HG03342 (cell line): ENCODE results near the gene CIT.
"Not testable (repeated sequence)": the region's sequence is repeated elsewhere in the genome, so short reads cannot be mapped to it uniquely, and the experiment has no call there.

Source experiments
- ATAC-seq: cut with Tn5 transposase; IDR thresholded peaks from one replicate; pipeline ENCODE4 v1.9.1; 2021; ENCODE audit warnings: mild to moderate bottlenecking, moderate library complexity; ENCODE audit not compliant: unreplicated experiment

The CIT gene

DNA sequence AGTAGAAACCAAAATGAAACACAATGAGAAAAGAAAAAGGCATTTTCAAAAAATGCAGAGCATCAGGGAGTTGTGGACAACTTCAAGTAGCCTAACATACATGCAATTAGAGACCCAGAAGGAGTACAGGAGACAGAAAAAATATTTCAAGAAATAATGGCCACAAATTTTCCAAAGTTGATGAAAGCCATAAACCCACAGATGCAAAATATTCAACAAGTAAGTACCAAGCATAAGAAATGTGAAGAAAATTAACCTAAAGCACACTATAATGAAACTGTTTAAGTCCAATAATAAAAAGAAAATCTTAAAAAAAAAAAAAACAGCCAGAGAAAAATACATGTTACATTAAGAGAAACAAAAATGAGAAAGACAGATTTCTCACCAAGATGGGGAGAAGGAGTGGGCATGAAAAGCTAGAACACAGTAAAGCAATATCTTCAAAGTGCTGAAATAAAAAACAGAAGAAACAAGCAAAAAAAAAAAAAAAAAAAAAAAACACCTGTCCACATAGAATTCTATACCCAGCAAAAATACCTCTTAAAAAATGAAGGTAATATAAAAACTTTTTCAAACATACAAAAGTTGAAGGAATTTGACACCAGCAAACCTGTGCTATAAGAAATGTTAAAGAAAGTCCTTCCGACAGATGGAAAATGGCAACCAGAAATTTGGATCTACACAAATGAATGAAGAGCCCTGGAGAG is 132.1 kb downstream of the CIT start:
- no peak for ATAC-seq

- no peak for ATAC-seq
These were observed 134.4 kb downstream of the CIT start for GRCh38 chr12:119742700-119743099.

- no peak for ATAC-seq
These were observed 136.3 kb downstream of the CIT start for GRCh38 chr12:119740830-119741229.

DNA sequence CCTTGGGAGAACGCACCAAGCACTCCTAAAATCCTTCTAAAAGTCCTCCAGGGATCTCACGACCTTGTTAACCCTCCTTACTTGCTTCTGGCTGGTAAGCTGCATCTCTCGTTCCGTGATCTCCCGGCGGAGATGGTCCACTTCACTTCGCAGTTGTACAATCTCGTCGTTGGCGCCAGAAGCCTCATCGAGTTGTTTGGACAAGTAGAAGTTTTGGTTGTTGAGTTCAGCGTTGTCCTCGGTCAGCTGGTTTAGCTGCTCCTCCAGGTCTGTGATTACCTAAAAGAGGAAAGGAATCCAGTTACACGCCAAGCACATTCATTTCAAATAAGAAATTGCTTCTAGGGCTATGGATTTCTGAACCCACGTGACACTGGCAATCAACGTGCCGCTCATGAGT is 142.0 kb downstream of the CIT start:
- no peak for ATAC-seq

DNA sequence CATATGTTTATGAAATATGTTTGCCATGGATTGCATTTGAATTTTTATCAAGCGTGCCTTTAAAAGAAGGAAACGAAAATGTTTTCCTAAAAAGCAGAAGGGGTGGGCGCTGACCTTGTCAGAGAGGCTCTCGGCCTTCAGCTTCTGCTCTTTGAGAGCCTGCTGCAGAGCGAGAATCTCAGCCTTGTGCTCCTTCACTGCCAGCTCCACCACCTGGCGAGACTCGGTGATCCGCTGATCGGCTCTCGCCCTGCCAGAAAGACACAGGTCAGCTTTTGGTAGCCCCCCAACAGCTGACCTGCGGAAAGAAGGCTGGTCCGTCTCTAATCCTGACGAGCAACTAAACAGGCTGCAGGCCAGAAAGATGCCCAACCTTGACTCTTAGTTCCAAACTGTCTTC is 146.7 kb downstream of the CIT start:
- no peak for ATAC-seq

- no peak for ATAC-seq
These were observed 147.2 kb downstream of the CIT start for GRCh38 chr12:119729871-119730270.

DNA sequence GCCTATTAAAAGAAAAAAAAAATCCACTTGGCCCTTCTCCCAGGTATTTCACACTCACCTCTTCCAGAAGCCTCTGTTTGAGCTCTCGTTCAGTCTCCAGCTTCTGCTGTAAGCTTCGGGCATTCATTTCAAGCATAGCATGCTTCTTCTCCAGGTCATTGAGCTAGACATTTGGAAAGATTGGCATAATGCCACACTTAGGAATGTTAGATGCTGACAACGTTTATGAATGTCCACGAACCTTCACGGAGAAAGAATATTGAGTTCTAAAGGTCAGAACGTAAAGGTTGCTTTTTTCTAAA is 148.7 kb downstream of the CIT start:
- no peak for ATAC-seq

DNA sequence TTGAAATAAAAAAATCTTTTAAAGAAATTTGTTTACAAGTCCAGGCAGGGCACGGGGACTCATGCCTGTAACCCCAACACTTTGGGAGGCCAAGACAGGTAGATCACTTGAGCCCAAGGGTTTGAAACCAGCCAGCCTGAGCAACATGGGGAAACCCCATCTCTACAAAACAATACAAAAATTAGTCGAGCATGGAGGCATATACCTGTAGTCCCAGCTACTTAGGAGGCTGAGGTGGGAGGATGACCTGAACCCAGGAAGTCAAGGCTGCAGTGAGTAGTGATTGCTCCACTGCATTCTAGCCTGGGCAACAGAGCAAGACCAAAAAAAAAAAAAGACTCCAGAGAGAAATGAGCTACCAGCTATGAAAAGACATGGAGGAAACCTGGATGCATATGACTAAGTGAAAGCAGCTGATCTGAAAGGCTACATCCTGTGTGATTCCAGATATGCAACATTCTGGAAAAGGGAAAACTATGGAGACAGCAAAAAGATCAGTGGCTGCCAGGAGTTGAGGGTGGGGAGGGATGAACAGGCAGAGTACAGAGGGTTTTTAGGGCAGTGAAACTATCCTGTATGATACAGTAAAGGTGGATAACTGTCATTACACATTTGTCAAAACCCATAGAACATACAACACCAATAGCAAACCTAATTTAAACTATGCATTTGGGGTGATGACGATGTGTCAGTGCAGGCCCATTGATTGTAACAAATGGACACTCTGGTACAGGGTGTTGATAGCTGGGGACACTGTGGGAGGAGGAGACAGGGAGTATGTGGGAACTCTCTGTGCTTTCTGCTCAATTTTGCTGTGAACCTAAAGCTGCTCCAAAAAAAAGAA is 149.3 kb downstream of the CIT start:
- ATAC-seq, result no peak

DNA sequence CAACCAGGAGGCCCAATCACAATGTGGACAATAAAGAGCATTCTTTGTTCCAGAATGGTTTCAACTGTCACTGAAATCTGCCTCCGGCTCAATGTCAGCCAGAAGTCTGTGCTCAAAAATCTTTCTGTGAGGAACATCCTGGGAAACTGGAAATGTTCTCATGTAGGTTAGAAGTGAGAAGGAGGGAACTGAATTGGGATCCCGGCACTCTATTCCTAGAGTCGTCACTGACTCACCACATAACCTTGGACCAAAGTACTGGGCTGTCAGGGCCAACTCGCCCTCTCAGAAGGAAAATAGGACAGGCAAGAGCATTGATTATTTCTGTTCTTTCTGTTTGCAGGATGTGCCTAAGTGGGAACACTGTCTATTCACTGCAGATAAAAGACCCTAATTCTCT is 151.6 kb downstream of the CIT start:
- no peak for ATAC-seq

GRCh38 chr12:119721306-119721705 is 155.8 kb downstream of the CIT start:
- no peak for ATAC-seq

DNA sequence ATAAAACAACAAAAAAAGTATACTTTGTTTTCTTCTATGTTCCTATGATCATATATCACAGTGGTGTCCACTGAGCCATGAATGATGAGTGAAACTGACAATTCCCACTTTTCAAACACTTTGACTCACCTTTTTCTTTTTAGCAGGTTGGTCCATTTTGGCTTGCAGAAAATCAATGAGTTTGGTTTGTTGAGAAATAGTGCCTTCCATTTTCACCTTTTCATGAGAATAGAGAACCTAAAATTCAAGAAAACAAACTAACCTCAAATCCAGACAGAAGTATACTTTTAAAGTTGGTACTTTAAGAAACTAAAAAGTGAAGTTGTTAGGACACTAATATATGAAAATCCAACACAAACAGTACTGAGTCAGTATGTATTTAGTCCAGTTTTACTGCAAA is 156.8 kb downstream of the CIT start:
- ATAC-seq, result no peak

- no peak for ATAC-seq
These were observed 159.0 kb downstream of the CIT start for GRCh38 chr12:119718141-119718540.

DNA sequence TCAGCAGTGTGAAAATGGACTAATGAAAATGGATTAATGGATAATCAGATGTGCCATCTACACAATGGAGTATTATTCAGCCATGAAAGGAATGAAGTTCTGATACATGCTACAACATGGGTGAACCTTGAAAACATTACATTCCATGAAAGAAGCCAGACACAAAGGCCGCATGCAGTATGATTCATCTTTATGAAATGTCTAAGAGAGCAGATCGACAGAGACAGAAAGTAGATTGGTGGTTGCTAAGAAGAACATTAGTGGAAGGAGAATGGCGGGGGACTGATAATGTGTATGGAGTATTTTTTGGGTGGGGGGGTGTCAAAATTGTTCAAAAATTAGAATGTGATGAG is 161.9 kb downstream of the CIT start:
- no peak for ATAC-seq

- no peak for ATAC-seq
These were observed 162.4 kb downstream of the CIT start for GRCh38 chr12:119714614-119715267.

DNA sequence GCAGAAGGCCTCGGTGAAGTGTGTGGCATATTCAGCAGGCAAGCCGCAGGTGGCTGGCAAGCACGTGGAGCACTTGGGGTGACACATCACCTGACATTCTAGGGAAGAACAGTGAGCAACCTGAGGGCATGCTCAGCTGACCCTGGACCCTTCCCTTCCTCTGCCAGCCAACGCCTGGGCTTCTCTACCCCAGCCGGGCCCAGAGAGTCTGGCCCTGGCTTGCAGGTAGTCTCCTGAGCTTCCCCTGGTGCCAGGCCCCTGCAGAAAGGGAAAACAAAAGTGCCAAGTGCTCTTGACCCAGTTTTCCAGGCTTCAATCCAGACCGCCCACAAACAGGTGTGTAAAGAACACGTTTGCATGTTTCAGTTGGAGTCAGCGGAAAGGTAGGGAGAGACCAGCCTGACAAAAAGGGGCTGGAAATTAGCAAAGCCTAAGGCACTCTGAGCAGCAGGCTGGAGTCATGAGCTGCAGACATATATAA is 163.5 kb downstream of the CIT start:
- no peak for ATAC-seq

DNA sequence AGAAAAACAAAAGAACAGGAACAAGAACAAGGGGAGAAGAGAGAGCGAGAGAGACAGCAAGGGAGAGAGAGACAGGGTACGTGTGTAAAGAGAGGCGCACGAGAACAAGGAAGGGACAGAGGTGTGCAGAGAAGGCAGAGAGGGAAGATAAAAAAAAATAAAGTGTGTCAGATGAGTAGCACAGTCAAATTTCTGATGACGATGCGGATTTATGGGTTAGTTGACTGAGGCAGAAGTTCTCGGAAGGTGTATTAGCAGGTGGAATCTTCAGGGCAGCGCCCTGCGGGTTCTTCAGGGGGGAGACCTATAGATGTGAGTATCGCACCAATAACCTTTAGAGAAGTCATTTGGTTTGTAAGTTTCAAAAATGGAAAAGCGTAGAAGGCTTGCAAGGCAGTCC is 164.4 kb downstream of the CIT start:
- ATAC-seq, result no peak

- no peak for ATAC-seq
These were observed 165.4 kb downstream of the CIT start for GRCh38 chr12:119711693-119712092.

GRCh38 chr12:119710965-119711551 is 166.1 kb downstream of the CIT start:
- no peak for ATAC-seq

- no peak for ATAC-seq
These were observed 166.7 kb downstream of the CIT start for GRCh38 chr12:119710374-119710964.

DNA sequence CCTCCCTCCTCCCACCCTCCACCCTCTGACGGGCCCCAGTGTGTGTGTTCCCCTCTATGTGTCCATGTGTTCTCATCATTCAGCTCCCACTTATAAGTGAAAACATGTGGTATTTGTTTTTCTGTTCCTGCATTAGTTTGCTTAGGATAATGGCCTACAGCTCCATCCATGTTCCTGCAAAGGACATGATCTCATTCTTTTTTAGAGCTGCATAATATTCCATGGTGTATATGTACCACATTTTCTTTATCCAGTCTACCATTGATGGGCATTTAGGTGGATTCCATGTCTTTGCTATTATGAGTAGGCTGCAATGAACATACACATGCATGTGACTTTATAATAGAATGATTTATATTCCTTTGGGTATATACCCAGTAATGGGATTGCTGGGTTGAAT is 170.7 kb downstream of the CIT start:
- not testable (repeated sequence) for ATAC-seq

GRCh38 chr12:119705182-119705581 is 171.9 kb downstream of the CIT start:
- ATAC-seq, result no peak
